AG04450 (cell line): ENCODE data around the gene PFKM. TPM values are rescaled to one million over a fixed set of nuclear protein-coding genes. Genes with fewer than 3 reads are reported as not detected.

ENCODE experiments used
- CTCF ChIA-PET: fragments of 300-600, 350-600 bp; formaldehyde crosslinking; extraction: SDS; loops from one replicate; lab custom pipeline; 2022; ENCODE audit warnings: antibody characterized with exemption, inconsistent platforms; lab: Charles Lee
- POLR2A ChIA-PET: fragments of 350-600 bp; formaldehyde crosslinking; extraction: SDS; loops from one replicate; lab custom pipeline; 2021; ENCODE audit warnings: antibody characterized with exemption, inconsistent platforms; lab: Yijun Ruan, JAX
- DNase-seq: peaks from one replicate; pipeline ENCODE4 v3.0.0-alpha.2; 2011; ENCODE audit warnings: low read depth, low spot score
- H3K27ac ChIP-seq: one replicate; pipeline ENCODE4 v1.5.1; 2012; ENCODE audit warnings: low read depth, low read length, control low read depth
- H3K27me3 ChIP-seq: one replicate; pipeline ENCODE4 v1.6.0; 2012; ENCODE audit warnings: low read length; ENCODE audit not compliant: control insufficient read depth, insufficient read depth
- H3K4me3 ChIP-seq: 2 replicates; pipeline ENCODE4 v1.5.1; 2011; ENCODE audit warnings: mild to moderate bottlenecking, low read depth, low read length, control low read depth
- H3K9me3 ChIP-seq: 2 replicates; pipeline ENCODE4 v1.5.1; 2012; ENCODE audit warnings: low read length; ENCODE audit not compliant: control insufficient read depth, insufficient read depth
- CTCF ChIP-seq: IDR thresholded peaks from 2 replicates; pipeline ENCODE4 v1.5.1; 2011; ENCODE audit warnings: low read depth, low read length, control low read depth, inconsistent platforms
- polyA plus RNA-seq: library from polyadenylated mRNA; depleted of rRNA; stranded (reverse); fragments of >200 nt; gene quantifications from 2 replicates; pipeline ENCODE4 v1.2.3, GENCODE V29; 2011

The PFKM gene
- polyA plus RNA-seq, 1 experiment = 58.4 TPM

- ChIA-PET CTCF (interaction anchor here (0.6 to 1.4 kb wide), 8 partner anchors 10 to 435 kb away, joined by 3 to 8 read pairs (median 4); partner anchors contain the start of gene ASB8), POLR2A (interaction anchor here (0.7 to 1.3 kb wide), 2 partner anchors 11 to 16 kb away, joined by 3 read pairs; no protein-coding TSS in a partner anchor)
- H3K9me3 ChIP-seq = peaks cover 5% of the 10 kb centered on the region; the same call in 1 of the 2 replicates
- H3K27ac ChIP-seq = no peak within 1 kb of the TSS
- H3K27me3 ChIP-seq = peaks cover 59% of the 10 kb centered on the region
- TF ChIP-seq CTCF = peak; percentile 44
- no peak for DNase-seq
- H3K4me3 ChIP-seq = peak within 1 kb of the TSS; percentile 76
Measured at GRCh38 chr12:48183091-48183875, 64.1 kb downstream of the PFKM start, which contains the start of gene CCDC184. TSS of gene CCDC184 (plus strand) at chr12:48183644. CDS start at chr12:48184123, 479 bp downstream.

DNA sequence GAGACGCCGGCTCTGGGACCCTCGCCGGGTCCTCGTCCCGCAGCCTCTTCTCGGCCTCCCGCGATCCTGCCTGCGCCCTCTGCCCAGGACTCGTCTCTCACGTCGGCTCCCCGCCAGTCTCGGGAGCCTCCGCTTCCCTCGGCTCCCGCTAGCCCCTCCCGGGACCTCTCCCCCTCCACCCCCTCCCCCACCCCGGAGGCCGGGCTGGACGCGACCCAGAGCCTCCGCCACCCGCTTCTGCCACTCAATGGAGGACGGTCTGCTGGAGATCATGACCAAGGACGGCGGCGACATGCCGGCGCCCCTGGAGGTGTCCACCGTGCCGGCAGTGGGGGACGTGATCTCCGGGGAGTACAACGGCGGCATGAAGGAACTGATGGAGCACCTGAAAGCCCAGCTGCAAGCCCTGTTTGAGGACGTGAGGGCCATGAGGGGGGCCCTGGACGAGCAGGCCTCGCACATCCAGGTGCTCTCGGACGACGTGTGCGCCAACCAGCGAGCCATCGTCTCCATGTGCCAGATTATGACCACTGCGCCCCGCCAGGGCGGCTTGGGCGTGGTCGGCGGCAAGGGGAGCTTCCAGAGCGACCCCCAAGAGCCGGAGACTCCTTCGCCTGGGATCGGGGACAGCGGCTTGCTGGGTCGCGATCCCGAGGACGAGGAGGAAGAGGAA, 64.8 kb downstream of the PFKM start:
- Histone ChIP-seq H3K27me3 (peaks cover 58% of the 10 kb centered on the region), H3K4me3 (peak overlapping the region; percentile 76), H3K27ac (no peak overlapping the region), H3K9me3 (peaks cover 5% of the 10 kb centered on the region; the same call in 1 of the 2 replicates)
- POLR2A ChIA-PET = interaction anchor here (0.7 to 1.3 kb wide), 2 partner anchors 10 to 16 kb away, joined by 3 read pairs; no protein-coding TSS in a partner anchor
- no peak for TF ChIP-seq CTCF
- CTCF ChIA-PET = interaction anchor here (0.6 to 1.4 kb wide), 4 partner anchors 13 to 434 kb away, joined by 3 to 8 read pairs (median 4); no protein-coding TSS in a partner anchor
- no peak for DNase-seq

DNA sequence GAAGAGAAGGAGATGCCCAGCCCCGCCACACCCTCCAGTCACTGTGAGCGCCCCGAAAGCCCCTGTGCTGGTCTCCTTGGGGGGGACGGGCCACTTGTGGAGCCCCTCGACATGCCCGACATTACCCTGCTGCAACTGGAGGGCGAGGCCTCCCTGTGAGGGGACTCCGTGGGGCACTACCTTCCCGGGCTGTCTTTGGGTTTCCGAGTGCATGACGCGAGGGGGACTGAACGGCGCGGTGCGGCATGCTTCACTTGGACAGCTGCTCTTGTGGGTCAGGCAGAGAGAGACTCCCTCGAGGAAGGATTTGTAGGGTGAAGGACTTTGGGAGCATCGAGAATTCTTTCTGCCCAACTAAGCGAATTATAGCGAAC, 65.4 kb downstream of the PFKM start:
- H3K9me3 ChIP-seq = peaks cover 5% of the 10 kb centered on the region; the same call in 1 of the 2 replicates
- no peak overlapping the region for H3K27ac ChIP-seq
- ChIA-PET POLR2A (no interaction called here), CTCF (interaction anchor here (0.6 kb wide), 1 partner anchor 345 kb away, joined by 3 read pairs; no protein-coding TSS in a partner anchor)
- TF ChIP-seq CTCF = no peak
- DNase-seq = no peak
- H3K4me3 ChIP-seq = no peak overlapping the region
- peaks cover 53% of the 10 kb centered on the region for H3K27me3 ChIP-seq

DNA sequence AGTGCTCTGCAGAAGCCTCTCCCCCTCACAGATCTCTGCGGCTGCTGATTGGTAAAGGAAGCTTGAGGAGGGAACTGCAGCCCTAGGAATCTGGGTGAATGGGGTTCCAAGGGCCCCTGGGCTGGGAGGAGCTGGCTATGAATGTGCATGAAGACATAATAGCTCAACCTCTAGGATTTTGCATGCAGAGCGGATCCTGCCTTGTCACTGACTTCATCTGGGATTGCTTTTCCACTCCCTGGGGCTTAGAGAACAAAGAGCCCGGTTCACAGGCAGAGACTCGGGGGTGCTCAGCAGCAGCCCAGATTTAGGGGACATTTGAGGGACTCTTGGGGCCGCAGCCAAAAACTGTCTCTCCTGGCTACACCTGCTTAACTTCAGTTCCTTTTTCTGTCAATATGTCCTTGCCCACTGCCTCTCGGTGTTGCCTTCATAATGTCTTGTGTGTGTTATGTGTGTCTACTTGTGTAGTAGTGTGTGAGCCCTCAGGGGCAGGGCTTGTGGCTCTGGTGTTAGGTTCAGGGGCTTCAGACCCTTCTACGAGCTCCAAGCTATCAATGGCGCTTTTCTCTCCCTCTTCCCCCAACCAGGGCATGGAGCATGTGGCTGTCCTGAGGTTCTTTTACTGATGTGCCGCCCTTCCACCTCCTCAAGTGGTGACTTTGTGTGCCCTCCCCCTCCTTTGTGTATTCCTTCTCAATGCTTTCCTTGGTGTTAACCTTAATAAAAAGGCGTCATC, 66.2 kb downstream of the PFKM start:
- Histone ChIP-seq H3K27ac (no peak overlapping the region), H3K27me3 (peaks cover 45% of the 10 kb centered on the region), H3K4me3 (no peak overlapping the region), H3K9me3 (peaks cover 5% of the 10 kb centered on the region; the same call in 1 of the 2 replicates)
- no peak for TF ChIP-seq CTCF
- DNase-seq = no peak
- POLR2A ChIA-PET = no interaction called here
- CTCF ChIA-PET = interaction anchor here (0.6 to 1.4 kb wide), 3 partner anchors 12 to 480 kb away, joined by 3 to 4 read pairs (median 4); no protein-coding TSS in a partner anchor
